DMS53 treated with DMSO at 0.1 percent for 48 hours (cell line): ENCODE measurements around the gene FAM72A.
A peak's percentile ranks its signal among the peaks of the same experiment; 100 is the strongest.
"Not testable (repeated sequence)": the region's sequence is repeated elsewhere in the genome, so short reads cannot be mapped to it uniquely, and the experiment has no call there.

Experiments
- DNase-seq: peaks from one replicate; lab custom pipeline; 2025; ENCODE audit not compliant: unreplicated experiment; lab: John Stamatoyannopoulos, UW

FAM72A gene

GRCh38 chr1:206215600-206216392 lies 13.2 kb upstream of the FAM72A start:
- not testable (repeated sequence) for DNase-seq

- DNase-seq: not testable (repeated sequence)
Measured at GRCh38 chr1:206210802-206211201, 8.2 kb upstream of the FAM72A start.

GRCh38 chr1:206205569-206205968 lies 2.9 kb upstream of the FAM72A start:
- not testable (repeated sequence) for DNase-seq

- DNase-seq: not testable (repeated sequence)
Measured at GRCh38 chr1:206204871-206205270, 2.2 kb upstream of the FAM72A start.

GRCh38 chr1:206204159-206204511 lies 1.5 kb upstream of the FAM72A start:
- DNase-seq: not testable (repeated sequence)

- DNase-seq: peak; percentile 22
Measured at GRCh38 chr1:206203364-206204158, 922 bp upstream of the FAM72A start, which contains the start of gene SRGAP2. SRGAP2 (plus strand) TSS chr1:206203541; CDS start chr1:206205971, 2,430 bp downstream.

- DNase-seq: not testable (repeated sequence)
Measured at GRCh38 chr1:206196748-206197424, 5.8 kb downstream of the FAM72A start.

GRCh38 chr1:206195182-206195581 lies 7.5 kb downstream of the FAM72A start:
- not testable (repeated sequence) for DNase-seq

- DNase-seq: not testable (repeated sequence)
Measured at GRCh38 chr1:206186826-206187225, 15.8 kb downstream of the FAM72A start.

GRCh38 chr1:206185778-206186177 lies 16.9 kb downstream of the FAM72A start:
- not testable (repeated sequence) for DNase-seq

GRCh38 chr1:206183788-206184187 lies 18.9 kb downstream of the FAM72A start:
- not testable (repeated sequence) for DNase-seq

- DNase-seq: not testable (repeated sequence)
Measured at GRCh38 chr1:206182368-206183317, 20.0 kb downstream of the FAM72A start.

- DNase-seq: not testable (repeated sequence)
Measured at GRCh38 chr1:206179666-206180065, 23.0 kb downstream of the FAM72A start.

GRCh38 chr1:206178061-206178989 lies 24.3 kb downstream of the FAM72A start:
- DNase-seq: not testable (repeated sequence)

- not testable (repeated sequence) for DNase-seq
Measured at GRCh38 chr1:206176114-206176502, 26.5 kb downstream of the FAM72A start.

- DNase-seq: not testable (repeated sequence)
Measured at GRCh38 chr1:206175459-206176113, 27.1 kb downstream of the FAM72A start.

GRCh38 chr1:206174182-206174868 lies 28.3 kb downstream of the FAM72A start:
- DNase-seq: peak; percentile 19
